H1 (cell line): ENCODE measurements around the gene RTKN2. TPM values are rescaled to one million over a fixed set of nuclear protein-coding genes. Genes with fewer than 3 reads are reported as not detected.

Experiments used
- CTCF ChIA-PET: fragments of 300-600 bp; sonication (Branson Sonifier 250); formaldehyde crosslinking; loops from one replicate; lab custom pipeline; 2021; ENCODE audit not compliant: partially characterized antibody; lab: Charles Lee
- POLR2A ChIA-PET: fragments of 300-600 bp; sonication (Branson Sonifier 250); formaldehyde crosslinking; loops from one replicate; lab custom pipeline; 2021; ENCODE audit warnings: inconsistent platforms; ENCODE audit not compliant: partially characterized antibody; lab: Charles Lee
- DNase-seq, 2 experiments: peaks; one replicate each; pipeline versions ENCODE4 v3.0.0 to v3.0.0-alpha.2; 2010 to 2022; ENCODE audit warnings: low spot score in 2 of 2, low read depth in 1 of 2, mixed read lengths in 1 of 2
- FAIRE-seq: peaks from 2 replicates; lab custom pipeline; 2011; peaks lifted over from hg19 to GRCh38; lab: Jason Lieb, UNC
- H2AFZ ChIP-seq: 2 replicates; pipeline ENCODE4 v1.8.1; 2012; ENCODE audit warnings: low read length, inconsistent platforms
- H2AK5ac ChIP-seq: 2 replicates; pipeline ENCODE4 v1.6.1; 2013; ENCODE audit warnings: low read depth, low read length
- H2BK120ac ChIP-seq: replicated peaks from 2 replicates; pipeline ENCODE3; 2013; ENCODE audit warnings: low read depth, low read length, inconsistent platforms
- H2BK12ac ChIP-seq: 2 replicates; pipeline ENCODE4 v1.6.1; 2013; ENCODE audit warnings: low read depth, low read length
- H2BK15ac ChIP-seq: 2 replicates; pipeline ENCODE4 v1.6.1; 2013; ENCODE audit warnings: low read length
- H2BK20ac ChIP-seq: 2 replicates; pipeline ENCODE4 v1.6.1; 2013; ENCODE audit warnings: low read length
- H2BK5ac ChIP-seq: 2 replicates; pipeline ENCODE4 v1.6.1; 2013; ENCODE audit warnings: low read depth, low read length
- H3K14ac ChIP-seq: 2 replicates; pipeline ENCODE4 v1.6.1; 2013; ENCODE audit warnings: inconsistent platforms; ENCODE audit not compliant: insufficient read length
- H3K18ac ChIP-seq: 2 replicates; pipeline ENCODE4 v1.6.1; 2013; ENCODE audit warnings: low read length; ENCODE audit errors: extremely low read depth
- H3K23ac ChIP-seq: 2 replicates; pipeline ENCODE4 v1.6.1; 2013; ENCODE audit warnings: inconsistent platforms; ENCODE audit not compliant: insufficient read length
- H3K23me2 ChIP-seq: 2 replicates; pipeline ENCODE4 v1.6.1; 2013; ENCODE audit warnings: low read depth, low read length
- H3K27ac ChIP-seq: 2 replicates; pipeline ENCODE4 v1.6.1; 2011; ENCODE audit warnings: low read depth, low read length, inconsistent platforms
- H3K27me3 ChIP-seq, 4 experiments: replicated peaks in 1 of 4; 1 replicate in 1 of 4; 2 replicates in 3 of 4; pipeline versions ENCODE4 v1.6.1 to v1.8.1; 2011 to 2013; ENCODE audit warnings: low read length in 3 of 4, mild to moderate bottlenecking in 3 of 4, inconsistent platforms in 2 of 4, mixed read lengths in 2 of 4, moderate library complexity in 1 of 4; ENCODE audit not compliant: control insufficient read depth in 3 of 4, insufficient read depth in 3 of 4; ENCODE audit errors: extremely low read depth in 1 of 4
- H3K36me3 ChIP-seq, 4 experiments: 2 replicates each; pipeline versions ENCODE4 v1.6.1 to v1.8.1; 2011 to 2013; ENCODE audit warnings: mild to moderate bottlenecking in 4 of 4, low read length in 3 of 4, moderate library complexity in 2 of 4, control low read depth in 1 of 4, inconsistent platforms in 1 of 4; ENCODE audit not compliant: insufficient read depth in 4 of 4, control insufficient read depth in 2 of 4
- H3K4ac ChIP-seq: replicated peaks from 2 replicates; pipeline ENCODE3; 2013; ENCODE audit warnings: low read length, low read depth, mixed read lengths, inconsistent platforms; ENCODE audit not compliant: insufficient read length
- H3K4me1 ChIP-seq, 4 experiments: replicated peaks in 1 of 4; 1 replicate in 1 of 4; 2 replicates in 3 of 4; pipeline versions ENCODE4 v1.6.1 to v1.8.1; 2011 to 2013; ENCODE audit warnings: low read length in 3 of 4, inconsistent platforms in 2 of 4, mixed read lengths in 1 of 4; ENCODE audit not compliant: insufficient read depth in 4 of 4, control insufficient read depth in 3 of 4
- H3K4me2 ChIP-seq, 2 experiments: 2 replicates each; pipeline versions ENCODE4 v1.6.1 to v1.8.1; 2011 to 2013; ENCODE audit warnings: low read depth in 2 of 2, low read length in 2 of 2, control low read depth in 1 of 2, inconsistent platforms in 1 of 2, mild to moderate bottlenecking in 1 of 2; ENCODE audit not compliant: insufficient read depth in 1 of 2
- H3K4me3 ChIP-seq, 4 experiments: fragments of 200-600, 300-600 bp in 1 of 4; sonication (generic), shearing (Covaris generic), sonication (Bioruptor Twin) in 1 of 4; 2 replicates each; pipeline versions ENCODE4 v1.5.1 to v1.8.1; 2011 to 2016; ENCODE audit warnings: low read length in 4 of 4, low read depth in 3 of 4, control low read depth in 2 of 4, inconsistent platforms in 2 of 4, mild to moderate bottlenecking in 2 of 4, mixed read lengths in 1 of 4, moderate library complexity in 1 of 4; ENCODE audit not compliant: insufficient read depth in 2 of 4; ENCODE audit errors: extremely low read depth in 1 of 4
- H3K56ac ChIP-seq: replicated peaks from 2 replicates; pipeline ENCODE3; 2013; ENCODE audit warnings: low read depth, mild to moderate bottlenecking, mixed read lengths, low read length, inconsistent platforms; ENCODE audit not compliant: insufficient read length
- H3K79me1 ChIP-seq: 2 replicates; pipeline ENCODE4 v1.6.1; 2013; ENCODE audit warnings: low read depth, low read length, control low read depth
- H3K79me2 ChIP-seq, 2 experiments: 2 replicates each; pipeline versions ENCODE4 v1.6.1 to v1.8.1; 2012 to 2013; ENCODE audit warnings: low read length in 2 of 2, mild to moderate bottlenecking in 2 of 2, inconsistent platforms in 1 of 2; ENCODE audit not compliant: insufficient read depth in 2 of 2, control insufficient read depth in 1 of 2
- H3K9ac ChIP-seq, 4 experiments: replicated peaks in 1 of 4; 1 replicate in 1 of 4; 2 replicates in 3 of 4; pipeline versions ENCODE4 v1.6.1 to v1.8.1; 2011 to 2013; ENCODE audit warnings: low read depth in 3 of 4, low read length in 3 of 4, control low read depth in 2 of 4, mild to moderate bottlenecking in 2 of 4, moderate library complexity in 2 of 4, inconsistent platforms in 1 of 4; ENCODE audit errors: extremely low read depth in 1 of 4
- H3K9me3 ChIP-seq, 2 experiments: 2 replicates each; pipeline versions ENCODE4 v1.6.1 to v1.8.1; 2012 to 2013; ENCODE audit warnings: mild to moderate bottlenecking in 2 of 2, moderate library complexity in 2 of 2, control low read depth in 1 of 2, inconsistent platforms in 1 of 2, low read depth in 1 of 2, low read length in 1 of 2, mixed read lengths in 1 of 2; ENCODE audit not compliant: insufficient read depth in 2 of 2
- H4K20me1 ChIP-seq, 2 experiments: replicated peaks in 1 of 2; 2 replicates each; pipeline versions ENCODE3 to v1.8.1; 2011 to 2013; ENCODE audit warnings: inconsistent platforms in 2 of 2, low read length in 2 of 2, mild to moderate bottlenecking in 1 of 2; ENCODE audit not compliant: insufficient read depth in 2 of 2, control insufficient read depth in 1 of 2
- H4K5ac ChIP-seq: 2 replicates; pipeline ENCODE4 v1.6.1; 2013; ENCODE audit warnings: low read length, low read depth, mixed read lengths, inconsistent platforms; ENCODE audit not compliant: insufficient read length
- H4K8ac ChIP-seq: 2 replicates; pipeline ENCODE4 v1.8.0; 2013; ENCODE audit warnings: mild to moderate bottlenecking, moderate library complexity, low read length, inconsistent platforms; ENCODE audit not compliant: insufficient read depth; ENCODE audit errors: extremely low read depth
- H4K91ac ChIP-seq: replicated peaks from 2 replicates; pipeline ENCODE3; 2013; ENCODE audit warnings: low read length, mixed read lengths, inconsistent platforms; ENCODE audit not compliant: insufficient read length
- ATF2 ChIP-seq: IDR thresholded peaks from 2 replicates; pipeline ENCODE4 v1.6.1; 2012; ENCODE audit warnings: low read length, inconsistent platforms
- BRCA1 ChIP-seq: IDR thresholded peaks from 2 replicates; pipeline ENCODE4 v1.6.1; 2012; ENCODE audit warnings: low read depth, low read length, improper control_type of control experiment
- CEBPB ChIP-seq: IDR thresholded peaks from 2 replicates; pipeline ENCODE4 v1.6.1; 2012; ENCODE audit warnings: low read depth, low read length
- CREB1 ChIP-seq: IDR thresholded peaks from 2 replicates; pipeline ENCODE4 v1.6.1; 2012; ENCODE audit warnings: inconsistent platforms
- CTBP2 ChIP-seq: IDR thresholded peaks from 2 replicates; pipeline ENCODE4 v1.7.0; 2011; ENCODE audit warnings: borderline replicate concordance, mild to moderate bottlenecking, moderate library complexity, mixed read lengths, low read length; ENCODE audit not compliant: insufficient read depth, insufficient read length
- E2F6 ChIP-seq: IDR thresholded peaks from 2 replicates; pipeline ENCODE4 v1.6.1; 2012; ENCODE audit warnings: inconsistent platforms
- HDAC2 ChIP-seq, 2 experiments: fragments of 300-600 bp in 1 of 2; sonication (generic) in 1 of 2; IDR thresholded peaks; 2 replicates each; pipeline ENCODE4 v1.6.1; 2011 to 2012; ENCODE audit warnings: low read depth in 2 of 2, low read length in 2 of 2, mild to moderate bottlenecking in 2 of 2, moderate library complexity in 2 of 2, borderline replicate concordance in 1 of 2, inconsistent platforms in 1 of 2
- MAX ChIP-seq: IDR thresholded peaks from 2 replicates; pipeline ENCODE4 v1.6.1; 2012; ENCODE audit warnings: inconsistent platforms
- POU5F1 ChIP-seq: IDR thresholded peaks from 2 replicates; pipeline ENCODE4 v1.6.1; 2011; ENCODE audit warnings: low read depth, mild to moderate bottlenecking, low read length, moderate library complexity
- RBBP5 ChIP-seq: IDR thresholded peaks from 2 replicates; pipeline ENCODE4 v1.7.1; 2012; ENCODE audit warnings: low read depth, mild to moderate bottlenecking, inconsistent platforms, low read length, moderate library complexity, borderline replicate concordance
- SAP30 ChIP-seq: fragments of 300-600 bp; sonication (generic); IDR thresholded peaks from 2 replicates; pipeline ENCODE4 v1.7.1; 2012; ENCODE audit warnings: low read length, moderate library complexity, mild to moderate bottlenecking, inconsistent platforms; ENCODE audit not compliant: insufficient read depth, insufficient replicate concordance
- SP4 ChIP-seq: IDR thresholded peaks from 2 replicates; pipeline ENCODE4 v1.6.1; 2012; ENCODE audit warnings: low read length, inconsistent platforms
- polyA plus RNA-seq, 7 experiments: library from polyadenylated mRNA; depleted of rRNA in 3 of 7; stranded (reverse) in 5 of 7; unstranded in 2 of 7; fragments of >200 nt in 5 of 7; fragments of 200-250 nt in 2 of 7; gene quantifications; 1 replicate in 5 of 7; 2 replicates in 1 of 7; 4 replicates in 1 of 7; pipeline versions ENCODE4 v1.2.1 to v1.2.3, GENCODE V29; 2011 to 2013; ENCODE audit warnings: missing spikeins in 2 of 7, mixed read lengths in 2 of 7
- total RNA-seq: library from RNA; stranded (reverse); fragmentation: NEBNext Ultra II Directional; extraction: Animal tissue kit (Norgen Biotek cat#: 25700); gene quantifications from 2 replicates; pipeline ENCODE4 v1.2.1, GENCODE V29; 2021

The RTKN2 gene
- total and polyA plus RNA-seq, 2 of the 8 experiments (the other 6 are each of a cell fraction or from before 2014, with no cell fraction given) = 5.1 to 24.6 TPM

- H3K14ac ChIP-seq = no peak overlapping the region
- H2AFZ ChIP-seq = no peak overlapping the region
- H2BK120ac ChIP-seq = no peak overlapping the region
- FAIRE-seq = no peak
- no peaks in the 10 kb centered on the region for H3K4me1 ChIP-seq
- H2BK5ac ChIP-seq = no peak overlapping the region
- H2BK15ac ChIP-seq = no peak overlapping the region
- H3K9me3 ChIP-seq = no peaks in the 10 kb centered on the region
- no peak overlapping the region for H2AK5ac ChIP-seq
- H3K9ac ChIP-seq = no peak overlapping the region
- no peak overlapping the region for H3K27ac ChIP-seq
- H4K20me1 ChIP-seq = no peaks in the 10 kb centered on the region
- H3K4ac ChIP-seq = no peak overlapping the region
- H3K56ac ChIP-seq = no peak overlapping the region
- H2BK12ac ChIP-seq = no peak overlapping the region
- H4K91ac ChIP-seq = no peak overlapping the region
- H3K4me3 ChIP-seq = no peak overlapping the region
- CTCF ChIA-PET = interaction anchor here (0.6 to 2.2 kb wide), 2 partner anchors 10 to 481 kb away, joined by 3 to 8 read pairs; no protein-coding TSS in a partner anchor
- no peaks in the 10 kb centered on the region for H3K79me1 ChIP-seq
- no peaks in the 10 kb centered on the region for H3K79me2 ChIP-seq
- no peak overlapping the region for H3K23ac ChIP-seq
- POLR2A ChIA-PET = no interaction called here
- H3K36me3 ChIP-seq = no peaks in the 10 kb centered on the region
- no peak overlapping the region for H4K5ac ChIP-seq
- H4K8ac ChIP-seq = no peak overlapping the region
- H3K27me3 ChIP-seq = no peaks in the 10 kb centered on the region
- H3K18ac ChIP-seq = no peak overlapping the region
- H3K23me2 ChIP-seq = no peaks in the 10 kb centered on the region
- no peak overlapping the region for H2BK20ac ChIP-seq
- no peak overlapping the region for H3K4me2 ChIP-seq
- DNase-seq = no peak
- TF ChIP-seq CTBP2 (no peak), E2F6 (no peak), POU5F1 (no peak), BRCA1 (no peak), MAX (no peak), CEBPB (no peak), HDAC2 (IDR thresholded peaks at IDR 0.05; ENCODE audit: borderline replicate concordance in 1 of 2, low read depth in 2 of 2, low read length in 2 of 2) (no peak), CREB1 (no peak), RBBP5 (no peak), SP4 (no peak), SAP30 (no peak), ATF2 (no peak)
Observed at GRCh38 chr10:62149621-62150020, 119.0 kb downstream of the RTKN2 start.
